NCI-H2107 (cell line): Measurements from ENCODE around the gene PCSK5.
"Not testable (repeated sequence)": the region's sequence is repeated elsewhere in the genome, so short reads cannot be mapped to it uniquely, and the experiment has no call there.

Experiments
- DNase-seq: peaks from one replicate; lab custom pipeline; 2025; lab: John Stamatoyannopoulos, UW

The PCSK5 gene

GRCh38 chr9:76358628-76359280 lies 468.3 kb downstream of the PCSK5 start:
- DNase-seq = no peak

- DNase-seq = no peak
Observed at GRCh38 chr9:76359365-76359764, 468.9 kb downstream of the PCSK5 start.

GRCh38 chr9:76359766-76360165 lies 469.3 kb downstream of the PCSK5 start:
- no peak for DNase-seq

- DNase-seq = not testable (repeated sequence)
Observed at GRCh38 chr9:76362332-76363031, 472.0 kb downstream of the PCSK5 start.

GRCh38 chr9:76363032-76363395 lies 472.5 kb downstream of the PCSK5 start:
- no peak for DNase-seq

GRCh38 chr9:76365028-76365427 lies 474.6 kb downstream of the PCSK5 start:
- no peak for DNase-seq

GRCh38 chr9:76366275-76366674 lies 475.8 kb downstream of the PCSK5 start:
- DNase-seq = no peak

GRCh38 chr9:76369583-76369982 lies 479.1 kb downstream of the PCSK5 start:
- DNase-seq = peak; percentile 71

- DNase-seq = no peak
Observed at GRCh38 chr9:76370396-76371023, 480.0 kb downstream of the PCSK5 start.

GRCh38 chr9:76371901-76372300 lies 481.4 kb downstream of the PCSK5 start:
- no peak for DNase-seq

GRCh38 chr9:76372336-76372735 lies 481.9 kb downstream of the PCSK5 start:
- no peak for DNase-seq

GRCh38 chr9:76373173-76373783 lies 482.8 kb downstream of the PCSK5 start:
- no peak for DNase-seq

GRCh38 chr9:76373784-76374474 lies 483.5 kb downstream of the PCSK5 start:
- no peak for DNase-seq

GRCh38 chr9:76374783-76375559 lies 484.5 kb downstream of the PCSK5 start:
- DNase-seq = no peak

GRCh38 chr9:76377791-76378190 lies 487.3 kb downstream of the PCSK5 start:
- DNase-seq = no peak

GRCh38 chr9:76378367-76379073 lies 488.0 kb downstream of the PCSK5 start:
- DNase-seq = no peak

- peak; percentile 48 for DNase-seq
Observed at GRCh38 chr9:76379494-76379893, 489.0 kb downstream of the PCSK5 start.

- DNase-seq = no peak
Observed at GRCh38 chr9:76390656-76391055, 500.2 kb downstream of the PCSK5 start.

- DNase-seq = peak; percentile 80
Observed at GRCh38 chr9:76394195-76394959, 503.9 kb downstream of the PCSK5 start, which contains the start of gene RFK. Gene RFK, minus strand, starts transcription at chr9:76394426. Its CDS starts 255 bp downstream, at chr9:76394171.

GRCh38 chr9:76394960-76395252 lies 504.4 kb downstream of the PCSK5 start:
- no peak for DNase-seq
